ENCODE measurements around the gene UBXN6. TPM values are rescaled to one million over a fixed set of nuclear protein-coding genes. Genes with fewer than 3 reads are reported as not detected.
A peak's percentile ranks its signal among the peaks of the same experiment; 100 is the strongest.

The UBXN6 gene
- total RNA-seq, 2 donors from 2014 or later = 90.4 to 104 TPM

GRCh38 chr19:4425537-4425936, 32.1 kb downstream of the UBXN6 start:
- no peak for ATAC-seq
- intact Hi-C loops (cut with DNase I, micrococcal nuclease) = no loop called here
- no peak for DNase-seq

GRCh38 chr19:4423416-4424126, 34.0 kb downstream of the UBXN6 start:
- DNase-seq (no peak), ATAC-seq (no peak)
- intact Hi-C loops (cut with DNase I, micrococcal nuclease) = no loop called here

- intact Hi-C loops (cut with DNase I, micrococcal nuclease) = no loop called here
- ATAC-seq = no peak
- DNase-seq = no peak
Measured at GRCh38 chr19:4416268-4416667, 41.3 kb downstream of the UBXN6 start.

GRCh38 chr19:4415352-4415751, 42.2 kb downstream of the UBXN6 start:
- ATAC-seq (no peak), DNase-seq (no peak)
- intact Hi-C loops (cut with DNase I, micrococcal nuclease) = no loop called here

GRCh38 chr19:4414800-4415321, 42.7 kb downstream of the UBXN6 start:
- ATAC-seq (no peak), DNase-seq (no peak)
- intact Hi-C loops (cut with DNase I, micrococcal nuclease) = no loop called here

GRCh38 chr19:4414144-4414799, 43.3 kb downstream of the UBXN6 start:
- ATAC-seq (no peak), DNase-seq (no peak)
- intact Hi-C loops (cut with DNase I, micrococcal nuclease) = no loop called here

GRCh38 chr19:4413588-4413987, 44.0 kb downstream of the UBXN6 start:
- DNase-seq = no peak
- intact Hi-C loops (cut with DNase I, micrococcal nuclease) = no loop called here
- ATAC-seq = no peak

GRCh38 chr19:4409123-4409933, 48.3 kb downstream of the UBXN6 start:
- intact Hi-C loops (cut with DNase I, micrococcal nuclease) = no loop called here
- no peak for DNase-seq
- ATAC-seq = no peak

- ATAC-seq (no peak), DNase-seq (no peak)
- intact Hi-C loops (cut with DNase I, micrococcal nuclease) = no loop called here
Measured at GRCh38 chr19:4406626-4407025, 51.0 kb downstream of the UBXN6 start.

GRCh38 chr19:4405977-4406376, 51.6 kb downstream of the UBXN6 start:
- DNase-seq = no peak
- no peak for ATAC-seq
- intact Hi-C loops (cut with DNase I, micrococcal nuclease) = no loop called here

- peak; percentile 38 to 39 for DNase-seq
- intact Hi-C loops (cut with DNase I, micrococcal nuclease) = no loop called here
- ATAC-seq = no peak
Measured at GRCh38 chr19:4403005-4403761, 54.4 kb downstream of the UBXN6 start.

GRCh38 chr19:4402171-4403004, 55.2 kb downstream of the UBXN6 start, which contains the start of gene CHAF1A:
TSS of gene CHAF1A (plus strand) at chr19:4402640. CDS start at chr19:4402763, 123 bp downstream.
- peak; percentile 99 to 100 for DNase-seq
- intact Hi-C loops (cut with DNase I, micrococcal nuclease) = no loop called here
- ATAC-seq = peak; percentile 88

GRCh38 chr19:4401769-4402170, 55.8 kb downstream of the UBXN6 start:
- intact Hi-C loops (cut with DNase I, micrococcal nuclease) = no loop called here
- DNase-seq (no peak), ATAC-seq (no peak)

GRCh38 chr19:4400135-4400936, 57.3 kb downstream of the UBXN6 start, which contains the start of gene SH3GL1:
TSS of gene SH3GL1 (minus strand) at chr19:4400547. CDS start at chr19:4400368, 179 bp downstream.
- intact Hi-C loops (cut with DNase I, micrococcal nuclease) = no loop called here
- DNase-seq (peak; percentile 85 to 90), ATAC-seq (peak; percentile 68)

- ATAC-seq = peak; percentile 25
- no peak for DNase-seq
Measured at GRCh38 chr19:4399812-4400134, 57.8 kb downstream of the UBXN6 start.

GRCh38 chr19:4396949-4397783, 60.4 kb downstream of the UBXN6 start:
- DNase-seq (no peak), ATAC-seq (no peak)
- intact Hi-C loops (cut with DNase I, micrococcal nuclease) = no loop called here

More at GRCh38 chr19:4399812-4400134, 57.8 kb downstream of the UBXN6 start:
- intact Hi-C loops (cut with DNase I, micrococcal nuclease) = no loop called here

Data from left colon (tissue), 2 donors.